ENCODE data around the gene INSC.

INSC gene

DNA sequence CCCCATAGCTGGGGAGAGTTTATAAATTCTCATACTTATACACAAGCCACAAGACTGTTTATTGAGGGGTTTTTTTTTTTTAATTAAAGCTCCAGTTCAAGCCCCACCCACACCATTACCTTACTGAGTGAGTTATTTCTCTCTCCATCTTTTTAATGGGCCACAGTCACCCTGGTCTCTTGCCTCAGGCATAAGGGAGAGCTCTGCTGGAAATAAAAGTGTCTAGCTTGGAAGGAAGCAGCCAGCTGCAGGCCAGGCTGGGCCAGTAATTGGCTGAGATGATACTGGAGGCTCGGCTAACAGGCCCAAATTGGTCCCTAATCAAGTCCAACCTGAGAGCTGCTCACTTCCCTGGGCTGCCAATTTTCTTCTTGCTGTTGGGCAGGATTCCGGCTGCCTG, 174.1 kb downstream of the INSC start:
- no peak for DNase-seq (ENCODE audit: low read depth, low spot score)

DNA sequence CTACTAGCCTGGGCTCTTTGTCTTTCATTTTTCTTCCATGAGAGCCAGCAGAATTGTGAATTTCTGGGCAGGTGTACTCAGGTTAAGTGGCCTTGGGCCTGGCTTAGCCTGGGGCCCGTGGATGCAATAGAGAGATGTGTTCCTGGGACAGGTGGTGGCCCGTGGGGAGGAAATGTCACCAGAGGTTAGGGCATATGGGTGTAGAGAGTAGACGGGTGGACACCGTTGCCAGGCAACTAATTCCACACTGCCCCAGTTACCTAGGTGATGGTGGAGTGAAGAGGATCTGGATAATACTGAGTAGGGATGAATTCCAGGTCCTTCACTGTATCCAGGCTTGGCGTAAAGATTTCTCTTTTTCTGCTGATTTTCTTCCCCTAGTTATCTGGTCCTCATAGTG, 175.0 kb downstream of the INSC start:
- no peak for DNase-seq (ENCODE audit: low read depth, low spot score)

DNA sequence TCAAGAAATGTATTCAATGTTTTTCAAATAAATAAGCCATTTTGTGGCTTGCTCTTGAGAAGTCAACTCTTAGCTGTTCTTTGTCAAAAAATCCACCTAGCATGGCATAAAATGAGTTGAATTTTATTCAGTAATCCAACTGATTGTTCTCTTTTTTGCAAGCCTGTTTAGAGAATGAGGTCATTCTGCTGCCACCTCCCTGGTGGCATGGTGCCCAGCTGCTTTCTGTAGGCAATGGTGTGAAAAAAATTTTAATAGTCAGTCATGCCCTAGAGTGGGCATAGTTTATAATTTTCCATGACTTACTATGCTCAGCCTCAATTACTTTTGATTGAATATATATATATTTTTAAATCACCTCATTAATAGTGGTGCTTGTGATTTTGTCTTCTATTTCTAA, 177.2 kb downstream of the INSC start:
- no peak for DNase-seq (ENCODE audit: low read depth, low spot score)

DNA sequence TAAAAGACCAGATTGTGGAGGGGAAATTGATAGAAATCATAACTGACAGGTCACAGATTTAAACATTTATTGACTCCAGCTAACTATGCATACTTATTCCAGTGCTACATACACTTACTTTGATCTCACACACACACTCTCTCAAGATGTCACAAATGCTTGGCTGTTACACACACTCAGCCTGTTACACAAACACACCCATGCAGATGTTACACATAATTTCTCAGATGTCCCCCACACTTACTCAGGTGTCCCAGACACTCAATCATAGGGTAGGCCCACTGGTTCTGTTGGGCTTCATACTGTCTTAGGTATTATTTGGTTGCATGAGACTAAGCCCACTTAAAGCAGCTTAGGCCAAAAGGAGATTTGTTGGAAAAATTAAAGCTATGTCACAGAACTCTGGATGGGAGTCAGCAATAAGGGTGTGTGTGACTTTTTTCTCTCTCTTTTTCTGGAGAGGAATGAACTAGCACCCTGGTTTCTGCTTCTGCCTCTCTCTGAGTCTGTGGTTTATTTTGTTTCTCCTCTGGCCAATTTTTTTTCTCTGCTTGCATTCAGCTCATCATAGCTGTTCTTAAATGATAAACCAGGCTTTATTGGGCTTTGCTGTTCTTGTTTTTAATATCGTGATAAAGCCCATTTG, 179.4 kb downstream of the INSC start:
- DNase-seq (ENCODE audit: low read depth, low spot score) = no peak

GRCh38 chr11:15295695-15296094, 181.0 kb downstream of the INSC start:
- no peak for DNase-seq (ENCODE audit: low read depth, low spot score)

Measured in brain pericyte (primary cell).